ENCODE data around the gene ITGB8.

The ITGB8 gene

DNA sequence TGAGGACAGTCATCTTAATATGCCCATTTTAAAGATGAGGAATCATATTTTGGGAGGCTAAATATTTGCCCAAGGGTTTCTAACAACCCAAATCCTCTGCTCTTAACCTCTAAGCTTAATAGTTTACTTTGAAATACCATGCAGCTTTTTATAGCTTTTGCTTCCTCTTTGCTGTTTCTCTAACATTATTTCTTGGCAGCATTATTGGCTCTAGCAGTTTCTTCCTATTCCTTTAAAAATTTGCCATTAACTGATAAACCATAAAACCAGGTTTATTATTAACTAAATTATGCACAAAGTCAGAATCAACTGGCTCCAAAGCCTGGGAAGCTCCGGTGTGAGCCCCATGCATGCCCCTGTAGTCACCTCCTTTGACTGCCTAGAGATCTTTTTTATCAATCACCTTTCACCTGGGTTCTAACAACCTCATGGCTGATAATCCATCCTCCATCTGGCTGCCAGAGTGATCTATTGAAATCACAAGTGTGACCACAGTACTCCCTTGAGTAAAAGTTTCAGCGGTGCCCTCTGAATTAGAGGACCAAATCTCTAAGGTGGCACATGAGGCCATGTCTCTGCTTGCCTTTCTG lies 62.4 kb downstream of the ITGB8 start:
- Histone ChIP-seq H3K36me3 (ENCODE audit: control insufficient read depth in 5 of 5, insufficient read depth in 5 of 5, low read length in 5 of 5) (no peaks in the 10 kb centered on the region), H3K4me1 (ENCODE audit: control insufficient read depth in 5 of 5, insufficient read depth in 5 of 5, low read length in 5 of 5) (no peaks in the 10 kb centered on the region), H3K27ac (ENCODE audit: low read depth, low read length) (no peak overlapping the region), H3K9me3 (ENCODE audit: control insufficient read depth in 5 of 5, low read length in 5 of 5) (no peaks in the 10 kb centered on the region), H3K4me3 (ENCODE audit: low read depth in 1 of 5, low read length in 5 of 5) (no peak overlapping the region), H3K9ac (ENCODE audit: low read length in 5 of 5) (no peak overlapping the region), H3K27me3 (ENCODE audit: control insufficient read depth in 5 of 5, insufficient read depth in 4 of 5, low read length in 5 of 5) (no peaks in the 10 kb centered on the region)

DNA sequence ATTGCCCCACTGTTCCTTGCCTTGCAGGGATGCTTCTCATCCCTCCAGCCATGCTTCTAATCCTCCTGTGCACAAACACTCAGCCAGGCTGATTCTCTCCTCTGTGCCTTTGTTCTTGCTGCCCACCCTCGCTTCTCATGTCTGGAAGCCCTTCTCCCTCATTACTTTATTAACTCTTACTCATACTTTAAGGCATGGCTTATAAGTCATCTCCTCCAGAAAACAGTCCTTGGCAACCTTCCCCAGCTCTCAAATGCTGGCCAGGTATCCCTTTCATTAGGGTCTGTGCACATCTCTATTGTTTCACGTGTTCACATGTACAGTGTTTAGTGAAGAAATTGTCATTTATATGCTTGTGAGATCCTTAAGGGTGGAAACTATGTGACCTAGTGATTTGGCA lies 62.9 kb downstream of the ITGB8 start:
- no peak overlapping the region for H3K4me3 ChIP-seq (ENCODE audit: low read depth in 1 of 5, low read length in 5 of 5)
- H3K9me3 ChIP-seq (ENCODE audit: control insufficient read depth in 5 of 5, low read length in 5 of 5): no peaks in the 10 kb centered on the region
- no peaks in the 10 kb centered on the region for H3K4me1 ChIP-seq (ENCODE audit: control insufficient read depth in 5 of 5, insufficient read depth in 5 of 5, low read length in 5 of 5)
- no peaks in the 10 kb centered on the region for H3K36me3 ChIP-seq (ENCODE audit: control insufficient read depth in 5 of 5, insufficient read depth in 5 of 5, low read length in 5 of 5)
- no peaks in the 10 kb centered on the region for H3K27me3 ChIP-seq (ENCODE audit: control insufficient read depth in 5 of 5, insufficient read depth in 4 of 5, low read length in 5 of 5)
- H3K27ac ChIP-seq (ENCODE audit: low read depth, low read length): no peak overlapping the region
- H3K9ac ChIP-seq (ENCODE audit: low read length in 5 of 5): no peak overlapping the region

DNA sequence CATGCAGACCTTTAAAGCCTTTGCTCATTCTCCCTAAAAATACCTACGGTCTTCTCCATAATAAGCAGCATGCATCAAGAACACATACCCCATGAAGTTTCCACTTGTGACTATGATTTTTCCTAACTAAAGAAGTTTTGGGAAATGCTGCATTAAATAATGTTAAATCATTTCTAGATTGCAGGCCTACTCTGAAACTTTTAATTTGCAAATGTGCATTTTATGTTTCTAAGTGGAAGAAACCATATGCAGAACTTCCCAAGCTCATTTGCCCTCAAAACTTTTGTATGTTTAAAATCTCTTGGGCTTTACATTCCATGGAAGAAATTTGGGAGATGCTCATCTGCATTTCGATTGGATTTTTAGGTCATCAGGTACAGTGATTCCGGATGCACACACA lies 63.6 kb downstream of the ITGB8 start:
- no peaks in the 10 kb centered on the region for H3K36me3 ChIP-seq (ENCODE audit: control insufficient read depth in 5 of 5, insufficient read depth in 5 of 5, low read length in 5 of 5)
- no peak overlapping the region for H3K4me3 ChIP-seq (ENCODE audit: low read depth in 1 of 5, low read length in 5 of 5)
- no peaks in the 10 kb centered on the region for H3K27me3 ChIP-seq (ENCODE audit: control insufficient read depth in 5 of 5, insufficient read depth in 4 of 5, low read length in 5 of 5)
- no peak overlapping the region for H3K27ac ChIP-seq (ENCODE audit: low read depth, low read length)
- no peaks in the 10 kb centered on the region for H3K9me3 ChIP-seq (ENCODE audit: control insufficient read depth in 5 of 5, low read length in 5 of 5)
- no peaks in the 10 kb centered on the region for H3K4me1 ChIP-seq (ENCODE audit: control insufficient read depth in 5 of 5, insufficient read depth in 5 of 5, low read length in 5 of 5)
- H3K9ac ChIP-seq (ENCODE audit: low read length in 5 of 5): no peak overlapping the region

DNA sequence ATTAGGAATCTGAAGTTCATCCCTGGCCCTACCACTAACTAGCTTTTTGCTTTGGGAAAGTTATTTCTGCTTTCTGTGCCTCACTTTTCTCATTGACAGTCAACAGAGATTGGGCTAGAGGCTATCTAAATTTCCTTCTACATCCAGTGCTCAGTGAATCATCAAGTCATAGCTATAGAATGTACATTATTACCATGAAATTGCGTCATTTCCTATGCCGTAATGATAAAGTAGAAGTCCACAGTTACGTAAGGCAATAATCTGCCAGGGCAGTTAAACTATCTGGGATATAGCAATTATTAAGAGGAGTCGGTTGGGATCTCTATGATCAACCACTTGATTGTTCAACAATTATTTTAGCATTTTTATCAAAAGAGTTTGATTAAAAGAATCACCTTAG lies 64.4 kb downstream of the ITGB8 start:
- H3K36me3 ChIP-seq (ENCODE audit: control insufficient read depth in 5 of 5, insufficient read depth in 5 of 5, low read length in 5 of 5): no peaks in the 10 kb centered on the region
- no peaks in the 10 kb centered on the region for H3K4me1 ChIP-seq (ENCODE audit: control insufficient read depth in 5 of 5, insufficient read depth in 5 of 5, low read length in 5 of 5)
- H3K27me3 ChIP-seq (ENCODE audit: control insufficient read depth in 5 of 5, insufficient read depth in 4 of 5, low read length in 5 of 5): no peaks in the 10 kb centered on the region
- no peak overlapping the region for H3K27ac ChIP-seq (ENCODE audit: low read depth, low read length)
- H3K4me3 ChIP-seq (ENCODE audit: low read depth in 1 of 5, low read length in 5 of 5): no peak overlapping the region
- no peaks in the 10 kb centered on the region for H3K9me3 ChIP-seq (ENCODE audit: control insufficient read depth in 5 of 5, low read length in 5 of 5)
- H3K9ac ChIP-seq (ENCODE audit: low read length in 5 of 5): no peak overlapping the region

DNA sequence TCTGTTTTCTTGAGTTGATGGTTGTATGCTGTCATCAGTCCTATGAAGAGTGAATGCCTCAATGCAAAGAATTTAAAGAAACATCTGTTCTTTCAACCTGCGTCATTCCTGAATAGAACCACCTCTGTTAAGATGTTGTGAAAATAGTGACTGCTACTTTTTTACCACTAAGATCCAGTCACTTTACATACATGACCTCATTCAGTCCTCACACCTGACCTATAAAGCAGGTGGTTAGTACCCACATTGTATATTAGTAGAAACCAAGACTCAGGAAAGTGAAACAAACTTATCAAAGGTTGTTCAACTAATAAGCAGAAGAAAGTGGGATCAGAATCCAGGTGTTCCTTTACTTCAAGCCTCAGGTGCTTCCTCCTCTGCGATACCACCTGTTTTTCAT lies 64.8 kb downstream of the ITGB8 start:
- H3K27ac ChIP-seq (ENCODE audit: low read depth, low read length): no peak overlapping the region
- no peak overlapping the region for H3K4me3 ChIP-seq (ENCODE audit: low read depth in 1 of 5, low read length in 5 of 5)
- H3K4me1 ChIP-seq (ENCODE audit: control insufficient read depth in 5 of 5, insufficient read depth in 5 of 5, low read length in 5 of 5): no peaks in the 10 kb centered on the region
- no peaks in the 10 kb centered on the region for H3K27me3 ChIP-seq (ENCODE audit: control insufficient read depth in 5 of 5, insufficient read depth in 4 of 5, low read length in 5 of 5)
- no peak overlapping the region for H3K9ac ChIP-seq (ENCODE audit: low read length in 5 of 5)
- no peaks in the 10 kb centered on the region for H3K9me3 ChIP-seq (ENCODE audit: control insufficient read depth in 5 of 5, low read length in 5 of 5)
- no peaks in the 10 kb centered on the region for H3K36me3 ChIP-seq (ENCODE audit: control insufficient read depth in 5 of 5, insufficient read depth in 5 of 5, low read length in 5 of 5)

DNA sequence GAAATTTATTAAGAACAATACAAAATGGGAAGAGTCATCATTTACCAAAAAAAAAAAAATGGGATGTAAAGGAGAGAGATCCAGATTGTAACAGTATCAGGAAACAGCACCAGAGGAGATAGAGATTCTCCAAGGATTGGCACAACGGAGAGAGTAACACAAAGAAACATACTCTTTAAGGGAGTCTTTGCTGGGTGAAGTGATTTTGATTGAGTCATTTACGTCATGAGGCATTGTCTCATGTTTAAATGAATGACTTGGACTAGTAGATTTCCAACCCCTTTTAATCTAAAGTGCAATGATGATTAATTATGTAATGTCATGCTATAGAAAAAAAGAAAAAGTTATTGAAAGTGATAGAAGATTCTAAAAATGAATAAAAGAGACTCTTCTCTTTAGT lies 68.8 kb downstream of the ITGB8 start:
- Histone ChIP-seq H3K9me3 (ENCODE audit: control insufficient read depth in 5 of 5, low read length in 5 of 5) (no peaks in the 10 kb centered on the region), H3K4me3 (ENCODE audit: low read depth in 1 of 5, low read length in 5 of 5) (no peak overlapping the region), H3K27me3 (ENCODE audit: control insufficient read depth in 5 of 5, insufficient read depth in 4 of 5, low read length in 5 of 5) (no peaks in the 10 kb centered on the region), H3K4me1 (ENCODE audit: control insufficient read depth in 5 of 5, insufficient read depth in 5 of 5, low read length in 5 of 5) (peaks cover 0 to 14% (median 8%) of the 10 kb centered on the region in 5 donors), H3K9ac (ENCODE audit: low read length in 5 of 5) (no peak overlapping the region), H3K36me3 (ENCODE audit: control insufficient read depth in 5 of 5, insufficient read depth in 5 of 5, low read length in 5 of 5) (no peaks in the 10 kb centered on the region), H3K27ac (ENCODE audit: low read depth, low read length) (no peak overlapping the region)

DNA sequence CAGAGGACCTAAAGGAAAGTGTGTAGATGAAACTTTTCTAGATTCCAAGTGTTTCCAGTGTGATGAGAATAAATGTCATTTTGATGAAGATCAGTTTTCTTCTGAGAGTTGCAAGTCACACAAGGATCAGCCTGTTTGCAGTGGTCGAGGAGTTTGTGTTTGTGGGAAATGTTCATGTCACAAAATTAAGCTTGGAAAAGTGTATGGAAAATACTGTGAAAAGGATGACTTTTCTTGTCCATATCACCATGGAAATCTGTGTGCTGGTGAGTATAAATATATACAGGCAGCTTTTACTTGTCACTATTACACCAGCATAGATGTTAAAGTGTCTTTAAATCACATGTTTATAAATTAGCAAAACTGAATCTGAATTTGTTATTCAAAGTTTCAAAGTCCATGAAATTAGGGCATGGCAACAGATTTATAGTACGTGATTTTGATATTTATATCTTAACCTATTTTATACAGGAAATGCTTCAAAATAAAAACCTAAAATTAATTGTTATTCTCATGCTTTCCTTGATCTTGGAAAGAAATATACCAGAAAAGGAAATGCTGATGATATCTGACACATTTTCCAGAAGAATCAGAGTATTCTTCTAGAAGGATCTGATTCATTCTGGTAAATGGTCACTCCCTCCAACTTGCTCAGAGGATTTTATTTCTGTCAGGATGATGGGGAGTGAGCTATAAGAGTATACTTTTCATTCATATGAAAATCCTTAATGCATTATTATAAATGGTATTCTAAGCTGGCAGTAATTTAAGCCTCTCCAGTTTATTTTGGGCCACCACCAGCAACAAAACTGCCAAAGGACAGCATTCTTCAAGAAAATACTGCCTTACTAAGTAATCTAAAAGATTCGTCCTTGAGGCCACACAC lies 71.4 kb downstream of the ITGB8 start:
- Histone ChIP-seq H3K36me3 (ENCODE audit: control insufficient read depth in 5 of 5, insufficient read depth in 5 of 5, low read length in 5 of 5) (no peaks in the 10 kb centered on the region), H3K4me1 (ENCODE audit: control insufficient read depth in 5 of 5, insufficient read depth in 5 of 5, low read length in 5 of 5) (peaks cover 0 to 17% (median 8%) of the 10 kb centered on the region in 5 donors), H3K27ac (ENCODE audit: low read depth, low read length) (no peak overlapping the region), H3K9ac (ENCODE audit: low read length in 5 of 5) (no peak overlapping the region), H3K4me3 (ENCODE audit: low read depth in 1 of 5, low read length in 5 of 5) (no peak overlapping the region), H3K9me3 (ENCODE audit: control insufficient read depth in 5 of 5, low read length in 5 of 5) (no peaks in the 10 kb centered on the region), H3K27me3 (ENCODE audit: control insufficient read depth in 5 of 5, insufficient read depth in 4 of 5, low read length in 5 of 5) (no peaks in the 10 kb centered on the region)

DNA sequence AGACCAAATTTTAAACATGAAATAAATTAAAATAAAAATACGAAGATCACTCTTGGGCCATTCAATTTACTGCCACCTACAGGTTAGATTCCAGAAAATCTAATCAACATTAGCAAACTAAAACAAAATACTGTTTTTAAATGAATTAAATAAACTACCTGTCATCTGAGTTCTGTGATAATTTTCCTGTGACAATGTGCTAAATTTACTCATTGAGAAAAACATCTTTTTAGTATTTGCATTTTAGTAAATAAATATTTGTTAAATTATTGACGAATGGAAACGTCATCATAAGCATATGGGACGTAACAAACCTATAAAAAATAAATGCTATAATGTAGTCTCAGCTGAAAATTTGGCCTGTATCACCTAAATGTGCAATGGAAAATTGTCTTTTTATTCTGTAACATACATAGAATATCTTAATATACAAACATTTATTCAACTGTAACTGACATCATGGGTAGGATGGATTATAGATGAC lies 72.1 kb downstream of the ITGB8 start:
- H3K9me3 ChIP-seq (ENCODE audit: control insufficient read depth in 5 of 5, low read length in 5 of 5): no peaks in the 10 kb centered on the region
- no peak overlapping the region for H3K4me3 ChIP-seq (ENCODE audit: low read depth in 1 of 5, low read length in 5 of 5)
- H3K27me3 ChIP-seq (ENCODE audit: control insufficient read depth in 5 of 5, insufficient read depth in 4 of 5, low read length in 5 of 5): no peaks in the 10 kb centered on the region
- no peak overlapping the region for H3K27ac ChIP-seq (ENCODE audit: low read depth, low read length)
- H3K36me3 ChIP-seq (ENCODE audit: control insufficient read depth in 5 of 5, insufficient read depth in 5 of 5, low read length in 5 of 5): no peaks in the 10 kb centered on the region
- H3K9ac ChIP-seq (ENCODE audit: low read length in 5 of 5): no peak overlapping the region
- H3K4me1 ChIP-seq (ENCODE audit: control insufficient read depth in 5 of 5, insufficient read depth in 5 of 5, low read length in 5 of 5): peaks cover 0 to 24% (median 12%) of the 10 kb centered on the region in 5 donors

DNA sequence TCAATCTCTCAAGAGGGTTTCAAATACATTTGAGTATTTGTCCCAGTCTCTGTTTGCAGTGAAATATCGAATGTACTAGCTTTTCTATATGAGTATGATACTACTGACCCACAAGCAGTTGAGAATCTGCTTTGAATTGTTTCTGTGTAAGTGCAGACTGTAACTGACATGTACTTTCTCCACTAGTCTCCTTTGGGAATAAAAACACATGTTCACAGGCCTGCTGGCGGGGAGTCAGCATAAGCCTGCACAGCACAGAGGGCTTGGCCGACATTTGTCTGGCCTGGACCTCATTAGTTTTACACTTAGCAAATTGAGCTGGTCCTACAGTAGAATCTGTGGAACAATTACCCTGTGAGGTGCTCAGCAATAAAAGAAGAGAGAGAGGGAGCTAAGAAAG lies 72.6 kb downstream of the ITGB8 start:
- no peaks in the 10 kb centered on the region for H3K36me3 ChIP-seq (ENCODE audit: control insufficient read depth in 5 of 5, insufficient read depth in 5 of 5, low read length in 5 of 5)
- no peaks in the 10 kb centered on the region for H3K9me3 ChIP-seq (ENCODE audit: control insufficient read depth in 5 of 5, low read length in 5 of 5)
- H3K4me1 ChIP-seq (ENCODE audit: control insufficient read depth in 5 of 5, insufficient read depth in 5 of 5, low read length in 5 of 5): peaks cover 0 to 29% (median 17%) of the 10 kb centered on the region in 5 donors
- H3K27ac ChIP-seq (ENCODE audit: low read depth, low read length): no peak overlapping the region
- no peak overlapping the region for H3K9ac ChIP-seq (ENCODE audit: low read length in 5 of 5)
- H3K27me3 ChIP-seq (ENCODE audit: control insufficient read depth in 5 of 5, insufficient read depth in 4 of 5, low read length in 5 of 5): no peaks in the 10 kb centered on the region
- no peak overlapping the region for H3K4me3 ChIP-seq (ENCODE audit: low read depth in 1 of 5, low read length in 5 of 5)

DNA sequence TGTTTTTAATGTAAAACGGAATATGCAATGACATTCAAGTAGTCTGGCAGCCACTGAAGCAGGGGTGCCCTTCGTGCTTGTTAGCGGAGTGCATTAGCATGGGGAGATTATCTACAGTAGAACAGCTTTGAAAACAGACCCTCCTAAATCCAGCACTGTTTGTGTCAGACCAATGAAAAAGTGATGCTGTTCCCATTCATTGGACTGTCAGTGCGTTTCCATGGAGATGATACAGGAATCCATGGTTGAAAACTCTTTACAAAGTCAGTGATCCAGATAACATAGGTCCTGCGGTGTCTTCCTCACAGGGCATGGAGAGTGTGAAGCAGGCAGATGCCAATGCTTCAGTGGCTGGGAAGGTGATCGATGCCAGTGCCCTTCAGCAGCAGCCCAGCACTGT lies 73.6 kb downstream of the ITGB8 start:
- Histone ChIP-seq H3K9me3 (ENCODE audit: control insufficient read depth in 5 of 5, low read length in 5 of 5) (no peaks in the 10 kb centered on the region), H3K27ac (ENCODE audit: low read depth, low read length) (no peak overlapping the region), H3K27me3 (ENCODE audit: control insufficient read depth in 5 of 5, insufficient read depth in 4 of 5, low read length in 5 of 5) (no peaks in the 10 kb centered on the region), H3K9ac (ENCODE audit: low read length in 5 of 5) (no peak overlapping the region), H3K4me1 (ENCODE audit: control insufficient read depth in 5 of 5, insufficient read depth in 5 of 5, low read length in 5 of 5) (peaks cover 0 to 35% (median 20%) of the 10 kb centered on the region in 5 donors), H3K4me3 (ENCODE audit: low read depth in 1 of 5, low read length in 5 of 5) (no peak overlapping the region), H3K36me3 (ENCODE audit: control insufficient read depth in 5 of 5, insufficient read depth in 5 of 5, low read length in 5 of 5) (no peaks in the 10 kb centered on the region)

Data from subcutaneous abdominal adipose tissue (tissue), 5 donors.